ENCODE measurements around the gene NEGR1.

NEGR1 gene

DNA sequence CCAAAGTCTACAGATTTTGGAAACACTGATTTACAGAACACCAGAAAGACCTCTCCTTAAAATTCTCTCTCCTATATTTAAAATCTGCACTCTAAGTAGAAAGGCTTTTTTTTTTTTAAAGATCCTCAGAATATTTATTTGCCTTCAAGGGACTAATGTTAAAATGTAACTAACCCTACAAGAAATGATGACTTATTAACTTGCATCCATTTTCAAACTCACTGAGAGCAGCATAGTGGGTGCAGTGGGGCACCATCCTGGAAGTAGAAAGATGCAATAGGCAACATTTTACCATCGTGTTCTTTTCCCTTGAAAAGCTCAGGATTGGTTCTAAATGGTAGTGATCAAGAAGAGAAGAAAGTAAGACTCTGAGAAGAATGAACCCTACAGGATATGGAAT is 498.1 kb downstream of the NEGR1 start:
- TF ChIP-seq CTCF (IDR thresholded peaks at IDR 0.05; ENCODE audit: control insufficient read depth, extremely low read depth, insufficient read depth), result no peak
- no peak overlapping the region for H3K4me3 ChIP-seq (ENCODE audit: low read depth, low read length)
- no peak for DNase-seq (ENCODE audit: low read depth)

- DNase-seq (ENCODE audit: low read depth), result no peak
- TF ChIP-seq CTCF (IDR thresholded peaks at IDR 0.05; ENCODE audit: control insufficient read depth, extremely low read depth, insufficient read depth), result no peak
- H3K4me3 ChIP-seq (ENCODE audit: low read depth, low read length), result no peak overlapping the region
Measured at GRCh38 chr1:71783071-71783470, 499.3 kb downstream of the NEGR1 start.

DNA sequence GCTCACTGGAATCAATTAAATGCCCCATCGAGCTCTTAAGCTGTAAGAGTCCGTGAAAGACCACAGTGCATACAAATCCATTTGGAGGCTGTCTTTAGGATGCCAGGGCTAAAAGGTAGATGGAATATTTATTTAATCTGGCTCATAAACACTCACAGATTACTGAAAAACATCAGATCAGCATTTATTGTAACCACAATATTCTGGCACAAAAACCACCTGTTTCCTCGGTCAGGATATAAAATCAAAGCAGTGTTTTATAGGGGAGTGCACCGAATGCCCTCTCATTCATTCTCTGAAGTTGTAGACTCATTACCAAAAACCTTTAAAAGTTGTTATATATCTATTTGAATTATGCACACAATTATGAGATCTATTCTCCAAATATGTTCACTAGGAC is 500.9 kb downstream of the NEGR1 start:
- H3K4me3 ChIP-seq (ENCODE audit: low read depth, low read length), result no peak overlapping the region
- no peak for TF ChIP-seq CTCF (IDR thresholded peaks at IDR 0.05; ENCODE audit: control insufficient read depth, extremely low read depth, insufficient read depth)
- DNase-seq (ENCODE audit: low read depth), result peak; percentile 39

- no peak for DNase-seq (ENCODE audit: low read depth)
- H3K4me3 ChIP-seq (ENCODE audit: low read depth, low read length), result no peak overlapping the region
- no peak for TF ChIP-seq CTCF (IDR thresholded peaks at IDR 0.05; ENCODE audit: control insufficient read depth, extremely low read depth, insufficient read depth)
Measured at GRCh38 chr1:71780681-71781080, 501.7 kb downstream of the NEGR1 start.

- DNase-seq (ENCODE audit: low read depth), result no peak
- no peak for TF ChIP-seq CTCF (IDR thresholded peaks at IDR 0.05; ENCODE audit: control insufficient read depth, extremely low read depth, insufficient read depth)
- no peak overlapping the region for H3K4me3 ChIP-seq (ENCODE audit: low read depth, low read length)
Measured at GRCh38 chr1:71778940-71779339, 503.4 kb downstream of the NEGR1 start.

DNA sequence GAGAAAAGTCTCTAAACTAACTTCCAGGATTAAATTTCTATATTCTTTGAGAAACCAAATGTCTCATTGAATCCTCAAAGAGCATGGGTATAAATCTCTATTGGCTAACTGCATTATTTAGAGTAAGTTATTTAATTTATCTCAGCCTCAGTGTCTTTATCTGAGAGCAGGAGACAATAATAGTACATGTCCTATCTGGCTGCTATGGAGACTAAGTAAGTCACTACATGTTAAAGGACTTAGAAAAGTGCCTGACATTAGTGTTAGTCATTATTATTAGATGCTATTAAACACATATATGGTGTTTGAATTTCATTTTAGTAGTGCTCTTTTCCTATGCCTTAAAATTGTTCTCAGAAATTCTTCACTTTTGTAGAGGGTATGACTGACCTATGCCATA is 505.2 kb downstream of the NEGR1 start:
- no peak overlapping the region for H3K4me3 ChIP-seq (ENCODE audit: low read depth, low read length)
- no peak for DNase-seq (ENCODE audit: low read depth)
- TF ChIP-seq CTCF (IDR thresholded peaks at IDR 0.05; ENCODE audit: control insufficient read depth, extremely low read depth, insufficient read depth), result no peak

- DNase-seq (ENCODE audit: low read depth), result no peak
- no peak overlapping the region for H3K4me3 ChIP-seq (ENCODE audit: low read depth, low read length)
- no peak for TF ChIP-seq CTCF (IDR thresholded peaks at IDR 0.05; ENCODE audit: control insufficient read depth, extremely low read depth, insufficient read depth)
Measured at GRCh38 chr1:71774705-71775104, 507.6 kb downstream of the NEGR1 start.

Data from LNCaP clone FGC (cell line).